SK-N-SH treated with all-trans-retinoic acid at 6 μM for 48 hours (cell line): ENCODE results near the gene LAMTOR4.

ENCODE experiments used
- ATAC-seq: fragments of 200-7000 bp; cut with Tn5 transposase; 3 replicates; pipeline ENCODE4 v1.9.1; 2020; ENCODE audit warnings: mild to moderate bottlenecking, moderate library complexity
- BACH2 ChIP-seq: fragments of 250-450 bp; sonication (Bioruptor Pico); IDR thresholded peaks from 2 replicates; pipeline ENCODE4 v1.9.0; 2021; ENCODE audit warnings: mild to moderate bottlenecking, borderline replicate concordance
- CSRNP3 ChIP-seq: fragments of 250-450 bp; sonication (Bioruptor Pico); IDR thresholded peaks from 2 replicates; pipeline ENCODE4 v1.5.1; 2021; ENCODE audit warnings: mild to moderate bottlenecking, moderate library complexity
- GLIS3 ChIP-seq: fragments of 250-450 bp; sonication (Bioruptor Pico); IDR thresholded peaks from 2 replicates; pipeline ENCODE4 v1.5.0; 2020; ENCODE audit warnings: mild to moderate bottlenecking, moderate library complexity
- POU6F1 ChIP-seq: fragments of 250-450 bp; sonication (Bioruptor Pico); IDR thresholded peaks from 2 replicates; pipeline ENCODE4 v1.8.0; 2021; ENCODE audit warnings: low read depth, mild to moderate bottlenecking, moderate library complexity, borderline replicate concordance
- RARB ChIP-seq: fragments of 250-450 bp; sonication (Bioruptor Pico); IDR thresholded peaks from 2 replicates; pipeline ENCODE4 v1.8.0; 2021; ENCODE audit warnings: mild to moderate bottlenecking, moderate library complexity
- TCF4 ChIP-seq: fragments of 250-450 bp; sonication (Bioruptor Pico); IDR thresholded peaks from 2 replicates; pipeline ENCODE4 v1.8.0; 2021; ENCODE audit warnings: mild to moderate bottlenecking, moderate library complexity, borderline replicate concordance
- TOX ChIP-seq: fragments of 250-450 bp; sonication (Bioruptor Pico); IDR thresholded peaks from 2 replicates; pipeline ENCODE4 v1.8.0; 2021; ENCODE audit warnings: mild to moderate bottlenecking, moderate library complexity, borderline replicate concordance
- TSHZ2 ChIP-seq: fragments of 250-450 bp; sonication (Bioruptor Pico); IDR thresholded peaks from 2 replicates; pipeline ENCODE4 v1.5.0; 2020; ENCODE audit warnings: mild to moderate bottlenecking, moderate library complexity
- ZC3H10 ChIP-seq: fragments of 250-450 bp; sonication (Bioruptor Pico); IDR thresholded peaks from 2 replicates; pipeline ENCODE4 v1.5.1; 2021; ENCODE audit warnings: mild to moderate bottlenecking, moderate library complexity
- ZFP3 ChIP-seq: fragments of 250-450 bp; sonication (Bioruptor Pico); IDR thresholded peaks from 2 replicates; pipeline ENCODE4 v1.5.0; 2020; ENCODE audit warnings: mild to moderate bottlenecking, moderate library complexity
- ZNF565 ChIP-seq: fragments of 450-650 bp; formaldehyde crosslinking; conservative IDR thresholded peaks from 2 replicates; pipeline ENCODE4 v1.5.0; 2020; ENCODE audit warnings: low read depth, mild to moderate bottlenecking, moderate library complexity
- ZNF70 ChIP-seq: fragments of 450-650 bp; formaldehyde crosslinking; IDR thresholded peaks from 2 replicates; pipeline ENCODE4 v1.5.0; 2020; ENCODE audit warnings: mild to moderate bottlenecking, moderate library complexity
- TF ChIP-seq, protein P1 (sequence below): fragments of 250-450 bp; sonication (Bioruptor Pico); IDR thresholded peaks from 2 replicates; pipeline ENCODE4 v1.8.0; 2020; ENCODE audit warnings: mild to moderate bottlenecking, moderate library complexity, borderline replicate concordance
- TF ChIP-seq, protein P2 (sequence below): fragments of 250-450 bp; sonication (Bioruptor Pico); IDR thresholded peaks from 2 replicates; pipeline ENCODE4 v1.5.1; 2020; ENCODE audit warnings: low read depth, mild to moderate bottlenecking, moderate library complexity

The LAMTOR4 gene

GRCh38 chr7:100185726-100186125, 37.0 kb downstream of the LAMTOR4 start:
- ATAC-seq = no peak
- TF ChIP-seq, protein P1, sequence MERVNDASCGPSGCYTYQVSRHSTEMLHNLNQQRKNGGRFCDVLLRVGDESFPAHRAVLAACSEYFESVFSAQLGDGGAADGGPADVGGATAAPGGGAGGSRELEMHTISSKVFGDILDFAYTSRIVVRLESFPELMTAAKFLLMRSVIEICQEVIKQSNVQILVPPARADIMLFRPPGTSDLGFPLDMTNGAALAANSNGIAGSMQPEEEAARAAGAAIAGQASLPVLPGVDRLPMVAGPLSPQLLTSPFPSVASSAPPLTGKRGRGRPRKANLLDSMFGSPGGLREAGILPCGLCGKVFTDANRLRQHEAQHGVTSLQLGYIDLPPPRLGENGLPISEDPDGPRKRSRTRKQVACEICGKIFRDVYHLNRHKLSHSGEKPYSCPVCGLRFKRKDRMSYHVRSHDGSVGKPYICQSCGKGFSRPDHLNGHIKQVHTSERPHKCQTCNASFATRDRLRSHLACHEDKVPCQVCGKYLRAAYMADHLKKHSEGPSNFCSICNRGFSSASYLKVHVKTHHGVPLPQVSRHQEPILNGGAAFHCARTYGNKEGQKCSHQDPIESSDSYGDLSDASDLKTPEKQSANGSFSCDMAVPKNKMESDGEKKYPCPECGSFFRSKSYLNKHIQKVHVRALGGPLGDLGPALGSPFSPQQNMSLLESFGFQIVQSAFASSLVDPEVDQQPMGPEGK (CRISPR knock-in tag) = no peak
- TF ChIP-seq RARB (CRISPR knock-in tag) = no peak
- no peak for TF ChIP-seq TSHZ2 (CRISPR knock-in tag)
- TF ChIP-seq ZNF70 (CRISPR knock-in tag) = no peak
- TF ChIP-seq CSRNP3 (CRISPR knock-in tag) = no peak
- TF ChIP-seq ZNF565 (CRISPR knock-in tag) = no peak
- TF ChIP-seq GLIS3 (CRISPR knock-in tag) = no peak
- TF ChIP-seq, protein P2, sequence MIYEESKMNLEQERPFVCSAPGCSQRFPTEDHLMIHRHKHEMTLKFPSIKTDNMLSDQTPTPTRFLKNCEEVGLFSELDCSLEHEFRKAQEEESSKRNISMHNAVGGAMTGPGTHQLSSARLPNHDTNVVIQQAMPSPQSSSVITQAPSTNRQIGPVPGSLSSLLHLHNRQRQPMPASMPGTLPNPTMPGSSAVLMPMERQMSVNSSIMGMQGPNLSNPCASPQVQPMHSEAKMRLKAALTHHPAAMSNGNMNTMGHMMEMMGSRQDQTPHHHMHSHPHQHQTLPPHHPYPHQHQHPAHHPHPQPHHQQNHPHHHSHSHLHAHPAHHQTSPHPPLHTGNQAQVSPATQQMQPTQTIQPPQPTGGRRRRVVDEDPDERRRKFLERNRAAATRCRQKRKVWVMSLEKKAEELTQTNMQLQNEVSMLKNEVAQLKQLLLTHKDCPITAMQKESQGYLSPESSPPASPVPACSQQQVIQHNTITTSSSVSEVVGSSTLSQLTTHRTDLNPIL (CRISPR knock-in tag) = no peak
- no peak for TF ChIP-seq BACH2
- TF ChIP-seq POU6F1 (CRISPR knock-in tag) = no peak
- TF ChIP-seq TOX (CRISPR knock-in tag) = no peak
- no peak for TF ChIP-seq TCF4 (CRISPR knock-in tag)
- TF ChIP-seq ZC3H10 = no peak
- TF ChIP-seq, all 23 proteins: peak for 0

DNA sequence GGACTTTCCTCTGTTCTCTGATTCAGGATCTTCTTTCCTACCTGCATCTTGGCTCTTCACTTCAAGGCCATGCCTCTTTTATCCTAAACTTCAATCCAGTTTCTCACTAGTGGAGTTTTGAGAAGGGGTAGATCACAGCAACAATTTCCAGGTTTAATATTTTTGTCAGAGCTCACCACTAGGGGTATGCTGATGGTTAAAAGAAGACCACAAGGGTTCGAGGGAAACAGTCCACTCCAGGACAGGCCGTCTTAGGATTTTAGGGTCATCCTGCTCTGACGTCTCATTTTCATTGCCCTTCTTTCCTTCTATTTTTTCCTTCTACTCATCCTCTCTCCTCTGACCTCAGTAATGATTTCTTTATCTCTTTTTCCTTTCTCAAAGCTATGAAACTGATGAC, 40.3 kb downstream of the LAMTOR4 start:
- ATAC-seq = peak; percentile 40; the same call in 1 of the 3 replicates
- no peak for TF ChIP-seq BACH2
- TF ChIP-seq, protein P1 (CRISPR knock-in tag) = no peak
- no peak for TF ChIP-seq ZFP3 (CRISPR knock-in tag)
- TF ChIP-seq TSHZ2 (CRISPR knock-in tag) = no peak
- TF ChIP-seq ZNF565 (CRISPR knock-in tag) = no peak
